ENCODE results near the gene APLF.
"Not testable (repeated sequence)": the region's sequence is repeated elsewhere in the genome, so short reads cannot be mapped to it uniquely, and the experiment has no call there.

The APLF gene

DNA sequence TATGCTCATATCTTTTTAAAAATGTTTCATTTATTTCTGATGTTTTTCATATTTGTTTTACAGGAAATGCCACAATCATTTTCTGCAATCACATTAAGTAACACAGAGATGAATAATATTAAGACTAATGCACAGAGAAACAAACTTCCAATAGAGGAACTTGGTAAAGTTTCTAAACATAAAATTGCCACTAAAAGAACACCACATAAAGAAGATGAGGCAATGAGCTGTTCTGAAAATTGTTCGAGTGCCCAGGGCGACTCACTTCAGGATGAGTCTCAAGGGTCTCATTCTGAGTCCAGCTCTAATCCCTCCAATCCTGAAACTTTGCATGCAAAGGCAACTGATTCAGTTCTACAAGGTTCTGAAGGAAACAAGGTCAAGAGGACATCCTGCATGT is 70.4 kb downstream of the APLF start:
- DNase-seq, result peak; percentile 66

DNA sequence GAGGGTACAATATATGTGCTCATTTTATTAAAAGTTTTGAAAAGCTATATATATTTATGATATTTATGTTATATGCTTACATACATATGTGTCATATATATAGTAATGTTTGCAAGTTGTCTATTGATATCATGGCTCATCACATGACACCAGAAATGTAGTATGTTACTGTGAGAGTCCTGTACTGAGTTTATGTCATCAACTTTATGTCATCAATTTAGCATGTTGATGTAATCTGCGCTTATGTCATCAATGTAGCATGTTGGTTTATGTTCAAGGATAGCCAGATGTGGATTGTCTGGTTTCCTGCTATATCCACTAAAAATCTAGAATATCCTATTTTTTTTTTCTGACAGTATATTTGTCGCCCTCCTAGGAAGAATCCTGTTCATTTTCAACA is 77.4 kb downstream of the APLF start:
- no peak for DNase-seq

DNA sequence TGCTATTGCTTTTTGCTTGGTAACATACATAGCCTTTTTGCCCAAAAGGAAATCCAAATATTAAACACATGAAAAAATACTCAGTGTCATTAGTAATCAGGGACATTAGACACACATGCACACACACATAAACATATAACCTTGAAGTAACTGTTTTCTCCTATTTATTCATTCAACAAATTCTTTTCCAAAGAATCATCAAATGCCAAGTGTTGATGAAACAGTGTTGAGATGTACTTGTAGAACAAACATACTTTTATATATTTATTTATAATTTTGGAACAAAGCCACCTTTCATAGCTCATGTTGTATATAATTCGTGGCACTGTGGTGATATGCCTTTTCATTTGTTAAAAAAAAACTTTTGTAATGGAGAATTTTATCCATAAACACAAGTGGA is 81.0 kb downstream of the APLF start:
- no peak for DNase-seq

DNA sequence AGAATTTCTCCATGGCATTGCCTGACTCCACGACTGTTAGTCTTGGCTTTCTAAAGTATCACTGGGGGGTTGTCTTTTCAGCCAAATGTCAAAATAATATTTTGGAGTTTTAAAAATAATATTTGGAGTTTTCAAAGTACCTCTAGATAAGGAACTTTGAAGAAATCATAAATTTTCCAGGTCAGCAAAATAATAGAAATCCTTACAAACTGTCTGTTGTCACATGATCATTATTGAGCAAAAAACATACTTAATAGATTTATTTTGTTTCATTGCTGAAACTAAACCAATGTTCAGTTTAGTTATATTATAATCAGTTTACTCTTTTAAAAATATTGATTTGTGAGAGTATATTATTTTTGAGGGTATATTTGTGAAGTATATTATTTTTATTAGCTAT is 85.7 kb downstream of the APLF start:
- DNase-seq, result no peak

DNA sequence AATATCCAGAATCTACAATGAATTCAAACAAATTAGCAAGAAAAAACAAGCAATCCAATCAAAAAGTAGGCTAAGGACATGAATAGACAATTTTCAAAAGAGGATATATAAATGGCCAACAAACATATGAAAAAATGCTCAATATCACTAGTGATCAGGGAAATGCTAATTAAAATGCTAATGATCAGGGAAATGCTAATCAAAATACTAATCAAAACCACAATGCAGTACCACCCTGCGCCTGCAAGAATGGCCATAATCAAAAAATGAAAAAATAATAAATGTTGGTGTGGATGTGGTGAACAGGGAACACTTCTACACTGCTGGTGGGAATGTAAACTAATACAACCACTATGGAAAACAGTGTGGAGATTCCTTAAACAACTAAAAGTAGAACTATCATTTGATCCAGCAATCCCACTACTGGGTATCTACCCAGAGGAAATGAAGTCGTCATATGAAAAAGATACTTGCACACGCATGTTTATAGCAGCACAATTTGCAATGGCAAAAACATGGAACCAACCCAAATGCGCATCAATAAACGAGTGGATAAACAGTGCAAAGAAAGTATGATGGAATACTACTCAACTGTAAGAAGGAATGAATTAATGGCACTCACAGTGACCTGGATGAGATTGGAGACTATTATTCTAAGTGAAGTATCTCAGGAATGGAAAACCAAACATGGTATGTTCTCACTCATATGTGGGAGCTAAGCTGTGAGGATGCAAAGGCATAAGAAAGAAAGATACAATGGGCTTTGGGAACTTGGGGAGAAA is 88.2 kb downstream of the APLF start:
- DNase-seq, result not testable (repeated sequence)

DNA sequence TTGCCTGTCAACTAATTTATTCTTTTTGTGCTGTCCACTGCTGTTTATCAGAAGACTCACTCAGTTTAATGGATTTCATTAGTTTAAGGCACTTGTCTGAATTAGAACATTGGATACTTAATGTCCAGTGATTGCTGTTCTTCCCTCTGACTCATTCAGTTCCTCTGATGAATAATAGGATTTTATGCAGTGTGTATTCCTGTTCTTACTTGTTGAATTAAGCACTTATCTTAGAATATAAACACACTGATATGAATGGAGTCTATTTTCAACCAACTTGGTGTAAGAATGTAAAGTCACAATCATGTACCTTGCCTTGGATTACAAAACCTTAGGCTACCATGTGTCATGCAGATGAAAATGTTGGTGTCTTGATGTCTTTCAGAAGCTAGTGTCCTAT is 89.0 kb downstream of the APLF start:
- DNase-seq, result no peak

DNA sequence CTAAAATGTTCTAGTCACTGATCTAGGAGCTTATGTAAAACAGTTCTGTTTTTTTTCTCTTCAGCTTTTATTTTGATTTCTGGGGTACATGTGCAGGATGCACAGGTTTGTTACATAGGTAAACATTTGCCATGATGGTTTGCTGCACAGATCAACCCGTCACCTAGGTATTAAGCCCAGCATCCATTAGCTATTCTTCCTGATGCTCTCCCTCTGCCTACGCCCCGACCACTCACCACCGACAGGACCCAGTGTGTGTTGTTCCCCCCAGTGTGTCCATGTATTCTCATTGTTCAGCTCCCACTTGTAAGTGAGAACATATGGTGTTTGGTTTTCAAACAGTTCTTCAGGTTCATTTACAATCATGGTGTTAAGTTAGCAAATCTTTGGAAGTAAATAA is 91.2 kb downstream of the APLF start:
- no peak for DNase-seq

DNA sequence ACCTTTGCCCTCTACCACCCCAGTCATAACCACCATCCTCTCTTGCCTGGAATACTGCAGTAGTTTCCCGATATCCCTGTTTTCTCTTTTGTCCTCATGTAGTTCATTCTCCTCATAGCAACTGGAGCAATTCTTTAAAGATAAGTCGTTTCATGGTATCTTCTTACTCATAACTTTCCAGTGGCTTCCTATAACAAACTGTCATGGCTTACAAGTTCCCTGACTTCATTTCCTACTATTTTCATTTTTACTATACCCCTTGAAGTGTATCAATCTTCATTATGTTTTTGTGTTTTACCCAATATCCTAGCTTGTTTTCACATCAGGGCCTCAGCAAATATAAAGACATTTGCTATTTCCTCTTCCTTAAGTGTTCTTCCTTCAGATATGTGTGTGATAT is 92.3 kb downstream of the APLF start:
- peak; percentile 9 for DNase-seq

DNA sequence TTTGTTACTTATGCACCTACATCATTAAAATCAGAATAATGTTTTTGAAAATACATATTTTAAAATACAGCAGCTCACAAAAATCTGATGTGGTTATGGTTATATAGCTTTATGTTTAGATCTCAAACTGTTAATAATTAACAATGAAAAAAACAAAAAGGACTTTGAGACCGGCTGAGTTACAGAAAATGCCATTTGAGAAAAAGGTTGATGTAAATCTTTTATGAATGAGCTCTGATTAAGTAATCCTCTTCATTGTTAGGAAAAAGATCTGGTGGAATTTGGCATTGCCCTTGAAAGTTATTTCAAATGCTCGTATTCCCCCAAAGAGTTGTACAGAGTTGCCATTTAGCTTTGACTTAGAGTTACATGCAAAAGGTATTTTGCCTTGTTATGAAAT is 93.2 kb downstream of the APLF start:
- DNase-seq, result no peak

DNA sequence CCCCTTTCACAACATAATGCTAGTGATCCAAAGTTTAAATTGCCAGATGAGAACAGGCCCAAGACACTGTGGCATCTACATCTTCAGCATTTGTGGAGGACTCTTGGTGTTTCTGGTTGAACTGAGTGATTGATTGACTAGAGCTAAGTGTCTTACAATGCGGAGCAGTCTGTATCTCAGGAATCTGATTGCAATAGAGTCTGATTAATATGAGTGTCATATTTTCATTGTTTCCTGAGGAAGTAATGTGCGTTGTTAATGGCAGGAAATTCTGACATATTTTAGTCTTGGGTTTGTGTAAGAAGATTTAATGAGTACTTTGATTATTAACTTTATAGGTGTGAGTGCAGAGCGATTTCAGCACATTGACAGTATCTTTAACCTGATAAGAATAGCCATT is 94.0 kb downstream of the APLF start:
- DNase-seq, result no peak

DNA sequence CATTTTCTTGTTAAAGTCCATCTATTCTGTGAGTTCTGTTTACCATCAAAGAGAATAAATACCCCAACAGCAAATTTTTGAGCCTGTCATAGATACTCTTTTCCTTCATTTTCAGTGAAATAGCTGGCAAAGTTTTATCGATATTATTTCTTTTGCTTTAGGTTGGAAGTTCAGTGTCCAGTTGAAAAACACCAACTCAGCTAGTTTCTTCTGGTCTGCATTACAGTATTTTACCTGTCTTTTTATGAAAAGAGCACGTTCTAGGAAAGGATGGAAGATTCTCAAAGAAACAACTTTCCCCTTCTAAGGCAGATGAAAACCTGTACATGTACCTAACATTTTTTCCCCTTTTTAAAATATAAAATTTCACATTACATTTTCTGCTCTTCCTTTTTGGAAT is 95.5 kb downstream of the APLF start:
- DNase-seq, result no peak

DNA sequence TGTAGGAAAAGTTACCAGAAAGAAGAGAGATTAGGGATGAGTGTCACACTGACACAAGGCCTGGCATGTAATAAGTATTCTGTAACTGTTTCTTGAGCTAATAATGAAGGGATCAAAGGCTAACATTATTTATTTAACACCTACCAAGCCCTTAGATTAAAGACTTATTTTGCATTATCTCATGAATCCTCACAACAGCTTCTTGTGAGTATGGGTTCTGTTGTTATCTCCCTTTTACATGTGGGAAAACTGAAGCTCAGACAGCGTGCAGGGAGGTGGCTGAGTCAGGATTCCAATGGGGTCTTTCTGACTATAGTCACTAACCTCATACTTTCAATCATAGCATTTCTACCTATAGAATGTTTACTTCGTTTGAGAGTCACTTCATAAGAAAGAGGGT is 97.0 kb downstream of the APLF start:
- DNase-seq, result no peak

DNA sequence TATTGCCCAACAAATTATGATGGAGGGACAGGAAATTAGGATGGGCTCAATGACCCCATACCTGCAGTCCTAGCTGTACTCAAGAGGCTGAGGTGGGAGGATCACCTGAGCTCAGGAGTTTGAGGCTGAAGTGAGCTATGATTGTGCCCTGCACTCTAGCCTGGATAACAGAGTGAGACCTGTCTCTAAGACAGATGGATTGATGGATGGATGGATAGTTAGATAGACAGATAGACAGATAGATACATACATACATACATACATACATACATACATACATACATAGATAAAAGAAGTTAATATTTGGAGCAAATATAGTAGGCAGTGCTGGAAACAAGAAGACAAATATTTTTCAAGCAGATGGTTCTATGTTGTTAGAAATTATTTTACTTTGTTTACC is 97.9 kb downstream of the APLF start:
- no peak for DNase-seq

DNA sequence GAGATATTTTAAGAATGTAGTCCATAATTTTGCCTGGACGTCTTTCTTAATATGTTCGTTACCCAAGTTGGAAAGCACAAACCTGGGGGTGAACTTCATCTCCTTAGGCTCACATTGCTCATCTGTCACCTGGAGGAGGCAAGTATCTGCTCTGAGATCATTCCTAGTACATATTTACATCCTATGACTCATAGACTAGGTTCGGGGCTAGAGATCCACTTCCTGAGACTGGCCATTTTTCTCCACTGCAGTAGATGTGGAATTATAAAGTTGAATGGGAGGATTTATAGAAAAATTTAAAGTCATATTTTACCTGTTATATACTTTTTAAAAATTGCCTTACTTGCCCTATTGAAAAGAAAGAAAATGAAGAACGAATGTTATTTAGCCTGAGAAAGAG is 98.5 kb downstream of the APLF start:
- DNase-seq, result no peak

DNA sequence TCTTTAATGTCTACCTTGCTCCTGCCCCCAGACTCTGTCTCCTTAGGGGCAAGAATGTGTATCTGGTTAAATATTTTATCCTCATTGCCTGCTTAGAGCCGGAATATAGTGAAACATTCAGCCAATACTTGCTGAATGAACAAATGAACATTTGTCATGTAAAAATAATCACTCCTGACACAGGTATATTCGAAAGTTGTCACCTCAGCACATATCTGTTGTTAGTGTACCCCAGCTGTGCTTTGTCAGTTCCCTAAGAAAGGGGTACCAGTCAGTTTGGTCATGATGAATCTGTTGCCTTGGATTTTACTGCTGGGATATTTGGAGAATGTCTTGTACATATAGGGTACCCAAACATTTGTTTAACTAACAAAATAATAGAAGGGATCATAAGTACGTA is 99.0 kb downstream of the APLF start:
- no peak for DNase-seq

DNA sequence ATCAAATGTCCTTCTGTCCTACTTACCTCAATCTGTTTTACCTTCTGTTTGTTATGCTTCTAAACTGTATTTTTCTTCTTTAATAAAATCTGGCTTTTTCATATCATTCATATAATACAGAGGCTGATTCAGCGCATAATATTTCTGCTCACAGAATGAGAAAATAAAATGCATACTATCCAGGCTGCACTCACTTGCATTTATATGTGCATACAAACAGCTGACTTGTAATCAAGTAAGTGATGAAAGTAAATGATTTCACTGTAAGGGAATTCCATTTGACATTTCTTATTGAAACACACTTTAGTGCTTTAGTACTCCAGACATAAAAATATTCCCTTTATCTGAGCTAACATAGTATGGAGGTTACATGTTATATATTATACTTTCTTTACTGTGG is 100.7 kb downstream of the APLF start:
- no peak for DNase-seq

DNA sequence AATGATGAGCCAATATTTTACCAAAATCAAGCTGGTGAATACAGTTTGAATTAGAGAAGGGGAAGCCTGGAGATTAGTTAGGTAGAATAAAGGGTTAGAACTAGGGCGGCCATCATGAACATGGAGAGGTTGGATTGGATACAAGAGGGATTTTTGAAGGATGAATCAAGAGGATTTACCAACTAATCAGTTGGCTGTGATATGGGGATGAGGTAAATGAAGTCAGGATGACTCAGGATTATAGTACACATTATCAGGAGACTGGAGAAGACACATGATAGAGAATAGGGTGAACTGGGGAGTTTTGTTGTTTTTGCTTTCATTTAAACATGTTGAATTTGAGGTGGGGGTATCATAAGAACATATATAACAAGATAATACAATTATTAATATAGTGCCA is 102.2 kb downstream of the APLF start:
- no peak for DNase-seq

DNA sequence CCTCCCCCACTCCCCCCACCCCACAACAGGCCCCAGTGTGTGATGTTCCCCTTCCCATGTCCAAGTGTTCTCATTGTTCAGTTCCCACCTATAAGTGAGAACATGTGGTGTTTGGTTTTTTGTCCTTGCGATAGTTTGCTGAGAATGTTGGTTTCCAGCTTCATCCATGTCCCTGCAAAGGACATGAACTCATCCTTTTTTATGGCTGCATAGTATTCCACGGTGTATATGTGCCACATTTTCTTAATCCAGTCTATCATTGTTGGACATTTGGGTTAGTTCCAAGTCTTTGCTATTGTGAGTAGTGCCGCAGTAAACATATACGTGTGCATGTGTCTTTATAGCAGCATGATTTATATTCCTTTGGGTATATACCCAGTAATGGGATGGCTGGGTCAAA is 103.0 kb downstream of the APLF start:
- not testable (repeated sequence) for DNase-seq

DNA sequence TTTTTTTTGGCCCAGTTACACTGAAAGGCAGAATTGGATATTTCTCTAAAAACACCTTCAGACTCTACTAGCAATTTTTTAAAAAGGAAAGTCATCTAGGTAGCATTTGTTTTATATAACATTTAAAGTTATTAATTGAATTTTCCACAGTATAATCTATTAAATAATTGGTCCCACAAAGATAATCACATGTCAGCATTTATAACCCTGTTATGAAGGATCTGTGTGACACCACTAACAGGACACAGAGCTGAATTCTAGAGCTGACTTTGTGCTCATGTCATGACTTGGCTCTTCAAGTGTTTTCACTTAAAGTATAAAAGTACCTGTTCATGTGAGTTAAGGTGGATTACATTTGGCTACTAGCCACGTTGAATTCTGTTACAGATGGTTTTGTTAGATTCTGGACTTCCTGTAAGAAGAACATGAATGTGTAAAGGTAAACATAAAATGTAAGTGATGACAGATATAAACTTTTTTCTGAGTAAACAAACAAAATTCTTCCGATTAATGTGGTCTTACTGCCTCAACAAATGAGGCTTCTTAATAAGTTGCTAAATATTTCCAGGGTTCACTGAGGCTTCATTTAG is 106.9 kb downstream of the APLF start:
- no peak for DNase-seq

DNA sequence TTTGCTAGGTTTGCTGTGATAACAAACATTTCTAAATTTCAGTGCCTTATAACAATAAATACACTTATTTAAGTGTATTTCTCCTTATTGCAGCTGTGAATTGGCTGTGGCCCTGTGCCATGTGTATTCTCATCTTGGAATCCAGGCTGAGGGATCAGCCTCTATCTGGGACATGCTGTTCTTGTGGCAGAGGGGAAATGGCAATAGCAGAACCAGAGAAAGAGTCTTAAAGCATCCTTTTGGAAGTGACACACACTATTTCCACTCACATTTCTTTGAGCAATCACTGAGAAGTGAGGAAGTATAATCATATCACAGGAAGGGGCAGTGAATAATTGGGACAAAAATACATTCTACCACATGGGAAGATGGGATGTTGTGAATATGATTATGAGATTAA is 109.8 kb downstream of the APLF start:
- DNase-seq, result no peak

DNA sequence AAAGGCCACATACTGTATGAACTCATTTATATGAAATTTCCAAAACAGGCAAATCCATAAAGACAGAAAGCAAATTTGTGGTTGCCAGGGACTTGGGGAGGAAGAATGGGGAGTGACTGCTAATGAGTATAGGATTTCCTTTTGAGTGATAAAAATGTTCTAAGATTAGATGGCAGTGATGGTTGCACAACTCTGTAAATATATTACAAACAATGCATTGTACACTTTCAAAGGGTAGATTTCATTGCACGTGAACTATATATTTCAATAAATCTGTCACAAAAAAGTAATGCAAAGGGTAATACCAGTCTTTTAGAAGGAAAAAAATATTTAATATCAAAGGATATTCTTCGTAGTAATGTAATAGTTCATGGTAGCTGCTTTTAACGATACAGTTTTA is 112.3 kb downstream of the APLF start:
- DNase-seq, result no peak

DNA sequence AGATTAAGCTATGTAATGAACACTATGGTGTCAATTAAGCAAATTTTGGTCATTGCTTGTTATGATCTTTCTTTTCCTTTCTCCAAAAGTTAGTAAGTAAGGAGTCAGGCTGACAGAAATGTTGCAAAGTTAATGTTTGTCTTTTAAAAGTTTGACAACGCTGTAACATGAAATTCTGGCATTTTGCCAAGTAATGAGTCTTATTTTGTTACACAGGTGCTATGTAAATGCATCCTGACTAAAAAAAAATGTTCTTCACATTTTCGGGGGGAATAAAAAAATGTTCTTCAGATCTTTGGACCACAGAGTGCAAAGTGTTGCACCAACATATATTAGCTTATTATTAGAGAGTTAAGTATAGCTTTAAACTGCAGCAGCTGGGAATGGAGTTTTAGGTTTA is 121.2 kb downstream of the APLF start:
- DNase-seq, result no peak

DNA sequence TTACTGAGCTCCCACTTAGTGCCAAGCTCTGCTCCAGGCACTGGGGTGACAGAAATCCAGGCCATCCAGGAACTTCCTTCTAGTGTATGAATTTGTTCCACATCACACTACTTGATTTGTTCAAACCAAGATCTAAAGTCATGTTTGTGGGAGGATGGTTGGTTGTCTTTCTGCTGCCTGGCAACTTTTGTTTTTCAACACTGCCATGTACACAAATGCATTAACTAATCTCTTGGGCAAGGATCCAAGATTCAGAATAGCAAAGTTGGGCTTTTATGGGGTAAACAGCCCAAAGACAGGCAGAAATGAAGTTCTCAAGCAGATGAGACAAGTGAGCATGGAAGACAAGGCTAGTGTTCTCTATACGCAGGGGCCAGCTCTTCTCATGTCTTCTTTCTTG is 122.6 kb downstream of the APLF start:
- no peak for DNase-seq

DNA sequence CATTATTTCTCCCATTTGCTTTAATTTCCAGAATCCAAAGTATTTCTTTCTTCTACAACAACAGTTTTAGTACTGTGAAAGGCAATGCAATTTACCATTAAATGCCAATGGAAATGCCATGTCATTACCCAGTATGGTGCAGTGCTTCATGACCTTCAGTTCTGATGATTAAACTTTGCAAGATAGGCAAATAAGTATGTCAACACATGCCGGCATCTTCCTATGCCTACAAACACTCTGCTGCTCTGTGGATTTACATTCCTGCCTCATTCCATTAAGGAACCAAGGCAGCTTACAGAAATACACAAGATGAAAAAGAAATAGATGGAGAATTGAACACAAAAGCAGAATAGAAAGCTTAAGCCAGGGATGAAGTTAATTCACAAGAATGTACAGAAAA is 123.3 kb downstream of the APLF start:
- no peak for DNase-seq

DNA sequence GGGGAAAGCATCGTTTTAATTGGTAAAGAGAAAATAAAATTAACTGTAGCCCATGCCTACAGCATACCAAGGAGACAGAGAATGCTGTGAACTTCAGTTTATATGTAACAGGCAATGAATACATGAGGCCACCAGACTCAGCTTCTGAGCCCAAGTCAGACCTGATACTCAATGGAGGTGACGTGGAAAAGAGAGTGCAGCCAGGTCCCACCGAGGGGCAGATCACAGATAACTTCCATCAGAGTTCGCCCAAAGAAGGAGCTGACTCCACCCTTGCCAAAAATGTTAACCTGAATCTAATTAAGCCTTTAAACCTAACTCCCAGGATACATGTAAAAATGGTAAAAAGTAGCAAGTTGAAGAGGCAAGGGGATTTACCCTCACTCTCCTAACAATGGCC is 123.8 kb downstream of the APLF start:
- no peak for DNase-seq

All from activated CD4-positive, alpha-beta T cell treated with anti-CD3 and anti-CD28 coated beads, Interleukin-10, Interleukin-2, amounts not matched to agents 100 ng/mL and 50 ng/mL, durations not matched to agents 16 hours and 8 hours (primary cell).